GM12878 (cell line): ENCODE data around the gene RCOR1.

Source experiments
- BCL11A ChIP-seq: IDR thresholded peaks from 2 replicates; pipeline ENCODE4 v1.6.1; 2011; ENCODE audit warnings: low read depth, low read length
- BHLHE40 ChIP-seq, 2 experiments: fragments of 450-650 bp in 1 of 2; IDR thresholded peaks; 2 replicates each; pipeline ENCODE4 v1.6.1; 2011 to 2017; ENCODE audit warnings: low read depth in 2 of 2, borderline replicate concordance in 1 of 2, improper control_type of control experiment in 1 of 2, low read length in 1 of 2, mild to moderate bottlenecking in 1 of 2
- MXI1 ChIP-seq: fragments of 150-350 bp; IDR thresholded peaks from 2 replicates; pipeline ENCODE4 v1.6.1; 2011; ENCODE audit warnings: low read depth, mild to moderate bottlenecking, inconsistent platforms, low read length, improper control_type of control experiment
- RAD21 ChIP-seq: IDR thresholded peaks from 2 replicates; pipeline ENCODE4 v1.6.1; 2011; ENCODE audit warnings: mild to moderate bottlenecking, low read depth, low read length, moderate library complexity; ENCODE audit not compliant: insufficient read depth
- TAF1 ChIP-seq: IDR thresholded peaks from 2 replicates; pipeline ENCODE4 v1.6.1; 2011; ENCODE audit warnings: mild to moderate bottlenecking, low read depth, low read length, borderline replicate concordance
- TBL1XR1 ChIP-seq: IDR thresholded peaks from 2 replicates; pipeline ENCODE4 v1.6.1; 2012; ENCODE audit warnings: low read depth, low read length, improper control_type of control experiment
- TF ChIP-seq, protein P1 (sequence below), 3 experiments: IDR thresholded peaks in 2 of 3; conservative IDR thresholded peaks in 1 of 3; 2 replicates each; pipeline ENCODE4 v1.5.1; 2011; ENCODE audit warnings: low read depth in 3 of 3, low read length in 3 of 3, mild to moderate bottlenecking in 3 of 3, control low read depth in 2 of 3, moderate library complexity in 2 of 3, inconsistent platforms in 1 of 3, mixed read lengths in 1 of 3; ENCODE audit not compliant: control insufficient read depth in 2 of 3, insufficient read depth in 1 of 3; ENCODE audit errors: extremely low read depth in 1 of 3
- TF ChIP-seq, protein P2 (sequence below): IDR thresholded peaks from 2 replicates; pipeline ENCODE4 v1.6.1; 2012; ENCODE audit warnings: mild to moderate bottlenecking, low read depth, low read length
- TF ChIP-seq, protein P3 (sequence below): fragments of 450-650 bp; IDR thresholded peaks from 2 replicates; pipeline ENCODE4 v1.6.1; 2017; ENCODE audit warnings: mild to moderate bottlenecking, low read depth, inconsistent platforms; ENCODE audit not compliant: poor library complexity, severe bottlenecking

DNA sequence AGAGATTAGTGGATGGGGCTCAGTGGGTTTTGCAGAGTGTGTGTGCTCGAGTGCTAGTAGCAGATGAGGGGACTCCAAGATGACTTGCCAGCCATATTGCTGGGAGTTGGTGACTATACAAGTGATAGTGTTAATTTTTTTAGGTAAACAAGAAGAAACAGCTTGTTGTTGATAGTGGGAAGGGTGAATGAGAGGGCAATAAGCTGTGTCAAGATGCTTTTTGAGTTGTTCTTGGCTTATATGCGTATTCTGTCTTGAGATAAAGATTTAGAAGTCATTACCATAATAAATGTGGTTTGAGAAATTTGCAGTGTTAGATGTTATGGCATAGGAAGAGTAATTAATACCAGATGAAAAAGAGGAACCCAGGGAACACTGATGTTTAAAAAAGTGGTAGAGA, 75.3 kb downstream of the RCOR1 start:
- TF ChIP-seq, protein P1, sequence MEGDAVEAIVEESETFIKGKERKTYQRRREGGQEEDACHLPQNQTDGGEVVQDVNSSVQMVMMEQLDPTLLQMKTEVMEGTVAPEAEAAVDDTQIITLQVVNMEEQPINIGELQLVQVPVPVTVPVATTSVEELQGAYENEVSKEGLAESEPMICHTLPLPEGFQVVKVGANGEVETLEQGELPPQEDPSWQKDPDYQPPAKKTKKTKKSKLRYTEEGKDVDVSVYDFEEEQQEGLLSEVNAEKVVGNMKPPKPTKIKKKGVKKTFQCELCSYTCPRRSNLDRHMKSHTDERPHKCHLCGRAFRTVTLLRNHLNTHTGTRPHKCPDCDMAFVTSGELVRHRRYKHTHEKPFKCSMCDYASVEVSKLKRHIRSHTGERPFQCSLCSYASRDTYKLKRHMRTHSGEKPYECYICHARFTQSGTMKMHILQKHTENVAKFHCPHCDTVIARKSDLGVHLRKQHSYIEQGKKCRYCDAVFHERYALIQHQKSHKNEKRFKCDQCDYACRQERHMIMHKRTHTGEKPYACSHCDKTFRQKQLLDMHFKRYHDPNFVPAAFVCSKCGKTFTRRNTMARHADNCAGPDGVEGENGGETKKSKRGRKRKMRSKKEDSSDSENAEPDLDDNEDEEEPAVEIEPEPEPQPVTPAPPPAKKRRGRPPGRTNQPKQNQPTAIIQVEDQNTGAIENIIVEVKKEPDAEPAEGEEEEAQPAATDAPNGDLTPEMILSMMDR (IDR thresholded peaks at IDR 0.05 in 2 of 3, conservative IDR thresholded peaks at IDR 0.05 in 1 of 3; ENCODE audit: control insufficient read depth in 2 of 3, extremely low read depth in 1 of 3, insufficient read depth in 1 of 3, low read depth in 3 of 3, low read length in 3 of 3) = no peak
- no peak for TF ChIP-seq TAF1
- TF ChIP-seq, protein P2, sequence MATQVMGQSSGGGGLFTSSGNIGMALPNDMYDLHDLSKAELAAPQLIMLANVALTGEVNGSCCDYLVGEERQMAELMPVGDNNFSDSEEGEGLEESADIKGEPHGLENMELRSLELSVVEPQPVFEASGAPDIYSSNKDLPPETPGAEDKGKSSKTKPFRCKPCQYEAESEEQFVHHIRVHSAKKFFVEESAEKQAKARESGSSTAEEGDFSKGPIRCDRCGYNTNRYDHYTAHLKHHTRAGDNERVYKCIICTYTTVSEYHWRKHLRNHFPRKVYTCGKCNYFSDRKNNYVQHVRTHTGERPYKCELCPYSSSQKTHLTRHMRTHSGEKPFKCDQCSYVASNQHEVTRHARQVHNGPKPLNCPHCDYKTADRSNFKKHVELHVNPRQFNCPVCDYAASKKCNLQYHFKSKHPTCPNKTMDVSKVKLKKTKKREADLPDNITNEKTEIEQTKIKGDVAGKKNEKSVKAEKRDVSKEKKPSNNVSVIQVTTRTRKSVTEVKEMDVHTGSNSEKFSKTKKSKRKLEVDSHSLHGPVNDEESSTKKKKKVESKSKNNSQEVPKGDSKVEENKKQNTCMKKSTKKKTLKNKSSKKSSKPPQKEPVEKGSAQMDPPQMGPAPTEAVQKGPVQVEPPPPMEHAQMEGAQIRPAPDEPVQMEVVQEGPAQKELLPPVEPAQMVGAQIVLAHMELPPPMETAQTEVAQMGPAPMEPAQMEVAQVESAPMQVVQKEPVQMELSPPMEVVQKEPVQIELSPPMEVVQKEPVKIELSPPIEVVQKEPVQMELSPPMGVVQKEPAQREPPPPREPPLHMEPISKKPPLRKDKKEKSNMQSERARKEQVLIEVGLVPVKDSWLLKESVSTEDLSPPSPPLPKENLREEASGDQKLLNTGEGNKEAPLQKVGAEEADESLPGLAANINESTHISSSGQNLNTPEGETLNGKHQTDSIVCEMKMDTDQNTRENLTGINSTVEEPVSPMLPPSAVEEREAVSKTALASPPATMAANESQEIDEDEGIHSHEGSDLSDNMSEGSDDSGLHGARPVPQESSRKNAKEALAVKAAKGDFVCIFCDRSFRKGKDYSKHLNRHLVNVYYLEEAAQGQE = no peak
- TF ChIP-seq RAD21 = no peak
- TF ChIP-seq TBL1XR1 = no peak
- no peak for TF ChIP-seq BCL11A
- TF ChIP-seq, protein P3, sequence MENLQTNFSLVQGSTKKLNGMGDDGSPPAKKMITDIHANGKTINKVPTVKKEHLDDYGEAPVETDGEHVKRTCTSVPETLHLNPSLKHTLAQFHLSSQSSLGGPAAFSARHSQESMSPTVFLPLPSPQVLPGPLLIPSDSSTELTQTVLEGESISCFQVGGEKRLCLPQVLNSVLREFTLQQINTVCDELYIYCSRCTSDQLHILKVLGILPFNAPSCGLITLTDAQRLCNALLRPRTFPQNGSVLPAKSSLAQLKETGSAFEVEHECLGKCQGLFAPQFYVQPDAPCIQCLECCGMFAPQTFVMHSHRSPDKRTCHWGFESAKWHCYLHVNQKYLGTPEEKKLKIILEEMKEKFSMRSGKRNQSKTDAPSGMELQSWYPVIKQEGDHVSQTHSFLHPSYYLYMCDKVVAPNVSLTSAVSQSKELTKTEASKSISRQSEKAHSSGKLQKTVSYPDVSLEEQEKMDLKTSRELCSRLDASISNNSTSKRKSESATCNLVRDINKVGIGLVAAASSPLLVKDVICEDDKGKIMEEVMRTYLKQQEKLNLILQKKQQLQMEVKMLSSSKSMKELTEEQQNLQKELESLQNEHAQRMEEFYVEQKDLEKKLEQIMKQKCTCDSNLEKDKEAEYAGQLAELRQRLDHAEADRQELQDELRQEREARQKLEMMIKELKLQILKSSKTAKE = no peak
- no peak for TF ChIP-seq BHLHE40 (IDR thresholded peaks at IDR 0.05; ENCODE audit: borderline replicate concordance in 1 of 2, low read depth in 2 of 2, low read length in 1 of 2)
- TF ChIP-seq MXI1 = no peak
